Astrocyte (in vitro differentiated cells and primary cell): ENCODE results near the gene CAPG. TPM values are rescaled to one million over a fixed set of nuclear protein-coding genes. Genes with fewer than 3 reads are reported as not detected.

Source experiments
- DNase-seq: peaks from one replicate; pipeline ENCODE4 v3.0.0-alpha.2; 2010; ENCODE audit warnings: low read depth
- FAIRE-seq: peaks from 2 replicates; lab custom pipeline; 2011; peaks lifted over from hg19 to GRCh38; lab: Jason Lieb, UNC
- H2AFZ ChIP-seq: 2 replicates; pipeline ENCODE4 v1.6.0; 2012; ENCODE audit warnings: low read depth, low read length, inconsistent platforms
- H3K27ac ChIP-seq: 2 replicates; pipeline ENCODE4 v1.5.1; 2011; ENCODE audit warnings: low read depth, low read length, inconsistent platforms
- H3K27me3 ChIP-seq: 2 replicates; pipeline ENCODE4 v1.6.0; 2011; ENCODE audit warnings: low read length, inconsistent platforms; ENCODE audit not compliant: insufficient read depth
- H3K36me3 ChIP-seq: 2 replicates; pipeline ENCODE4 v1.5.1; 2011; ENCODE audit warnings: low read length, inconsistent platforms; ENCODE audit not compliant: insufficient read depth
- H3K4me1 ChIP-seq: 2 replicates; pipeline ENCODE4 v1.5.1; 2011; ENCODE audit warnings: low read length, inconsistent platforms; ENCODE audit not compliant: insufficient read depth
- H3K4me2 ChIP-seq: 2 replicates; pipeline ENCODE4 v1.6.0; 2012; ENCODE audit warnings: low read length, inconsistent platforms
- H3K4me3 ChIP-seq: 2 replicates; pipeline ENCODE4 v1.5.1; 2011; ENCODE audit warnings: low read depth, mild to moderate bottlenecking, low read length, inconsistent platforms; ENCODE audit not compliant: insufficient read depth
- H3K79me2 ChIP-seq: 2 replicates; pipeline ENCODE4 v1.6.0; 2012; ENCODE audit warnings: mild to moderate bottlenecking, low read length, inconsistent platforms; ENCODE audit not compliant: insufficient read depth
- H3K9ac ChIP-seq: 2 replicates; pipeline ENCODE4 v1.6.0; 2012; ENCODE audit warnings: mild to moderate bottlenecking, low read length, inconsistent platforms
- H3K9me3 ChIP-seq: 2 replicates; pipeline ENCODE4 v1.5.1; 2012; ENCODE audit warnings: low read depth, mild to moderate bottlenecking, low read length, inconsistent platforms; ENCODE audit not compliant: insufficient read depth
- H4K20me1 ChIP-seq: 2 replicates; pipeline ENCODE4 v1.6.0; 2012; ENCODE audit warnings: low read length, inconsistent platforms; ENCODE audit not compliant: insufficient read depth
- H3K27ac Mint-ChIP-seq: one replicate; pipeline ENCODE4 v1.8.0; 2021; ENCODE audit warnings: mild to moderate bottlenecking, mixed read lengths; ENCODE audit not compliant: unreplicated experiment
- H3K27me3 Mint-ChIP-seq: one replicate; pipeline ENCODE4 v1.8.0; 2021; ENCODE audit warnings: low read depth, mixed read lengths; ENCODE audit not compliant: unreplicated experiment
- H3K36me3 Mint-ChIP-seq: one replicate; pipeline ENCODE4 v1.8.0; 2021; ENCODE audit warnings: low read depth, mixed read lengths; ENCODE audit not compliant: unreplicated experiment
- H3K4me1 Mint-ChIP-seq: one replicate; pipeline ENCODE4 v1.8.0; 2021; ENCODE audit warnings: low read depth, mixed read lengths; ENCODE audit not compliant: unreplicated experiment
- H3K4me3 Mint-ChIP-seq: one replicate; pipeline ENCODE4 v1.8.0; 2021; ENCODE audit warnings: mild to moderate bottlenecking, moderate library complexity, mixed read lengths; ENCODE audit not compliant: unreplicated experiment
- H3K9me3 Mint-ChIP-seq: one replicate; pipeline ENCODE4 v1.8.0; 2021; ENCODE audit warnings: mild to moderate bottlenecking, mixed read lengths; ENCODE audit not compliant: unreplicated experiment
- EZH2 ChIP-seq: IDR thresholded peaks from 2 replicates; pipeline ENCODE4 v1.6.1; 2012; ENCODE audit warnings: mild to moderate bottlenecking, low read length, inconsistent platforms; ENCODE audit not compliant: insufficient read depth
- total RNA-seq: library from RNA; stranded (reverse); gene quantifications from 2 replicates; pipeline ENCODE4 v1.2.1, GENCODE V29; 2021
- TF ChIP-seq, protein P1 (sequence below): IDR thresholded peaks from 2 replicates; pipeline ENCODE4 v1.5.1; 2011; ENCODE audit warnings: low read depth, mild to moderate bottlenecking, inconsistent platforms, low read length, moderate library complexity; ENCODE audit not compliant: insufficient read depth

Gene CAPG
- total RNA-seq, 1 donor from 2014 or later, result 68.2 TPM

GRCh38 chr2:85355073-85355410 is 55.1 kb downstream of the CAPG start:
- Histone ChIP-seq H3K4me2 (peak overlapping the region; percentile 98), H3K9me3 (no peaks in the 10 kb centered on the region), H4K20me1 (peaks cover 11% of the 10 kb centered on the region), H3K4me1 (peaks cover 9% of the 10 kb centered on the region), H3K4me3 (peak overlapping the region; percentile 97), H3K27me3 (no peaks in the 10 kb centered on the region), H3K36me3 (peaks cover 4% of the 10 kb centered on the region), H2AFZ (peak overlapping the region; percentile 99), H3K79me2 (peaks cover 37% of the 10 kb centered on the region), H3K9ac (peak overlapping the region; percentile 97), H3K27ac (peak overlapping the region; percentile 72)
- Mint-ChIP-seq H3K36me3 (peaks cover 16% of the 10 kb centered on the region), H3K27me3 (no peaks in the 10 kb centered on the region), H3K27ac (peak overlapping the region; percentile 95), H3K4me3 (peak overlapping the region; percentile 99), H3K4me1 (peaks cover 11% of the 10 kb centered on the region), H3K9me3 (no peaks in the 10 kb centered on the region)
- no peak for DNase-seq
- TF ChIP-seq, protein P1, sequence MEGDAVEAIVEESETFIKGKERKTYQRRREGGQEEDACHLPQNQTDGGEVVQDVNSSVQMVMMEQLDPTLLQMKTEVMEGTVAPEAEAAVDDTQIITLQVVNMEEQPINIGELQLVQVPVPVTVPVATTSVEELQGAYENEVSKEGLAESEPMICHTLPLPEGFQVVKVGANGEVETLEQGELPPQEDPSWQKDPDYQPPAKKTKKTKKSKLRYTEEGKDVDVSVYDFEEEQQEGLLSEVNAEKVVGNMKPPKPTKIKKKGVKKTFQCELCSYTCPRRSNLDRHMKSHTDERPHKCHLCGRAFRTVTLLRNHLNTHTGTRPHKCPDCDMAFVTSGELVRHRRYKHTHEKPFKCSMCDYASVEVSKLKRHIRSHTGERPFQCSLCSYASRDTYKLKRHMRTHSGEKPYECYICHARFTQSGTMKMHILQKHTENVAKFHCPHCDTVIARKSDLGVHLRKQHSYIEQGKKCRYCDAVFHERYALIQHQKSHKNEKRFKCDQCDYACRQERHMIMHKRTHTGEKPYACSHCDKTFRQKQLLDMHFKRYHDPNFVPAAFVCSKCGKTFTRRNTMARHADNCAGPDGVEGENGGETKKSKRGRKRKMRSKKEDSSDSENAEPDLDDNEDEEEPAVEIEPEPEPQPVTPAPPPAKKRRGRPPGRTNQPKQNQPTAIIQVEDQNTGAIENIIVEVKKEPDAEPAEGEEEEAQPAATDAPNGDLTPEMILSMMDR, result no peak
- TF ChIP-seq EZH2, result no peak
- no peak for FAIRE-seq

- no peaks in the 10 kb centered on the region for H3K9me3 Mint-ChIP-seq
- peaks cover 37% of the 10 kb centered on the region for H3K79me2 ChIP-seq
- peak; percentile 34 for FAIRE-seq
These were observed 55.7 kb downstream of the CAPG start, which contains the start of the genes ELMOD3 and RETSAT for GRCh38 chr2:85354286-85355072. Gene ELMOD3 (plus strand): TSS chr2:85354769. CDS start chr2:85357199, 2,430 bp downstream. Gene RETSAT (minus strand): TSS chr2:85354528. CDS start chr2:85354507, 21 bp downstream.

More at GRCh38 chr2:85354286-85355072, 55.7 kb downstream of the CAPG start, which contains the start of the genes ELMOD3 and RETSAT:
- peak within 1 kb of the TSS; percentile 97 for H3K9ac ChIP-seq
- peak within 1 kb of the TSS; percentile 95 for H3K27ac Mint-ChIP-seq
- no peak for TF ChIP-seq EZH2
- TF ChIP-seq, protein P1, result no peak
- peaks cover 11% of the 10 kb centered on the region for H3K4me1 Mint-ChIP-seq
- H3K36me3 Mint-ChIP-seq, result peaks cover 21% of the 10 kb centered on the region
- H4K20me1 ChIP-seq, result peaks cover 16% of the 10 kb centered on the region
- H3K27me3 Mint-ChIP-seq, result no peaks in the 10 kb centered on the region
- H3K4me1 ChIP-seq, result peaks cover 9% of the 10 kb centered on the region
- peak within 1 kb of the TSS; percentile 98 for H3K4me2 ChIP-seq
- peak within 1 kb of the TSS; percentile 72 for H3K27ac ChIP-seq
- peak; percentile 99 for DNase-seq
- H3K9me3 ChIP-seq, result no peaks in the 10 kb centered on the region
- H3K27me3 ChIP-seq, result no peaks in the 10 kb centered on the region
- peak within 1 kb of the TSS; percentile 99 for H3K4me3 Mint-ChIP-seq
- peaks cover 7% of the 10 kb centered on the region for H3K36me3 ChIP-seq
- peak within 1 kb of the TSS; percentile 97 for H3K4me3 ChIP-seq
- H2AFZ ChIP-seq, result peak within 1 kb of the TSS; percentile 99
